GM12878 (cell line): ENCODE data around the gene CELF2.

ENCODE experiments used
- ATF2 ChIP-seq: IDR thresholded peaks from 2 replicates; pipeline ENCODE4 v1.6.1; 2012; ENCODE audit warnings: low read length, inconsistent platforms
- CTCF ChIP-seq, 3 experiments: IDR thresholded peaks in 2 of 3; conservative IDR thresholded peaks in 1 of 3; 2 replicates each; pipeline ENCODE4 v1.5.1; 2011; ENCODE audit warnings: low read depth in 3 of 3, low read length in 3 of 3, mild to moderate bottlenecking in 3 of 3, control low read depth in 2 of 3, moderate library complexity in 2 of 3, inconsistent platforms in 1 of 3, mixed read lengths in 1 of 3; ENCODE audit not compliant: control insufficient read depth in 2 of 3, insufficient read depth in 1 of 3; ENCODE audit errors: extremely low read depth in 1 of 3
- ELK1 ChIP-seq: IDR thresholded peaks from 2 replicates; pipeline ENCODE4 v1.6.1; 2012; ENCODE audit warnings: low read depth, low read length, improper control_type of control experiment
- EZH2 ChIP-seq: IDR thresholded peaks from 2 replicates; pipeline ENCODE4 v1.6.1; 2012; ENCODE audit warnings: low read depth, mild to moderate bottlenecking, control low read depth, inconsistent platforms, low read length, borderline replicate concordance; ENCODE audit not compliant: control insufficient read depth
- POLR2A ChIP-seq: IDR thresholded peaks from 2 replicates; pipeline ENCODE4 v1.6.1; 2011; ENCODE audit warnings: low read depth, mild to moderate bottlenecking, low read length
- SPI1 ChIP-seq: IDR thresholded peaks from 2 replicates; pipeline ENCODE4 v1.6.1; 2011; ENCODE audit warnings: low read depth, mild to moderate bottlenecking, low read length, moderate library complexity, borderline replicate concordance; ENCODE audit not compliant: insufficient read depth

GRCh38 chr10:11116817-11117216 is 99.1 kb downstream of the CELF2 start:
- TF ChIP-seq EZH2 (no peak), POLR2A (no peak), ELK1 (no peak), ATF2 (no peak), SPI1 (no peak), CTCF (IDR thresholded peaks at IDR 0.05 in 2 of 3, conservative IDR thresholded peaks at IDR 0.05 in 1 of 3; ENCODE audit: control insufficient read depth in 2 of 3, extremely low read depth in 1 of 3, insufficient read depth in 1 of 3, low read depth in 3 of 3, low read length in 3 of 3) (no peak)
